Measurements from ENCODE around the gene KCNMA1. TPM values are rescaled to one million over a fixed set of nuclear protein-coding genes. Genes with fewer than 3 reads are reported as not detected.

Gene KCNMA1
- total and polyA plus RNA-seq, 10 of the 15 experiments (the other 5 are each of a cell fraction or from before 2014, with no cell fraction given), result 8.5 to 77.0 (median 21.3) TPM

DNA sequence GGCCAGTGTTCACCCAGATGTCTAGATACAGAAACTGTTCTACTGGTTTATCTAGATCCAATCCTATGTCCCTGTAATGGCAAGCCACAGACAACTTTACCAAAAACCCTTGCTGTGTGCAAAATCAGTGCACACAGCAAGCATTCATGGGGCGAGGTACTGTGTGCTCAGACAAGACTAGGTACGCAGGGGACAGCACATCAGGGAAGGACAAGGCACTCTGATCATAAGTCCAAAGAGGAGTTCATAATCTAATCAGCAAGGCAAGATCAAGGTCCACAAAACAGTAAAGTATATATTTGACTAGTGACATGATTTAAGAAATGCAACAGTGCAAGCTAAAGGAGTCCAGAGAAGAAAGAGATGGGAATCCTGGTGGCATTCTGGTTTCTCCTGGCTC lies 25.9 kb downstream of the KCNMA1 start:
- Histone ChIP-seq H3K79me2 (ENCODE audit: control insufficient read depth, insufficient read depth, low read length) (no peaks in the 10 kb centered on the region), H3K4me3 (no peak overlapping the region), H3K9me3 (replicated peaks; ENCODE audit: control insufficient read depth, insufficient read depth, low read length) (no peaks in the 10 kb centered on the region), H3K4me1 (ENCODE audit: control insufficient read depth, insufficient read depth, low read length) (peaks cover 3% of the 10 kb centered on the region; the same call in 1 of the 2 replicates), H3K27me3 (replicated peaks in 1 of 2; ENCODE audit: control insufficient read depth in 2 of 2, insufficient read depth in 2 of 2, low read length in 1 of 2) (no peaks in the 10 kb centered on the region; a peak in 1 of 4 replicates), H2AFZ (ENCODE audit: control insufficient read depth, low read depth, low read length) (no peak overlapping the region), H4K20me1 (ENCODE audit: control insufficient read depth, insufficient read depth) (no peaks in the 10 kb centered on the region), H3K27ac (ENCODE audit: control insufficient read depth, insufficient read depth) (no peak overlapping the region), H3K36me3 (ENCODE audit: control insufficient read depth in 2 of 2, insufficient read depth in 2 of 2, low read length in 1 of 2) (no peaks in the 10 kb centered on the region), H3K9ac (ENCODE audit: control insufficient read depth, insufficient read depth, low read length) (no peak overlapping the region), H3K4me2 (ENCODE audit: control insufficient read depth, insufficient read depth) (no peak overlapping the region)
- ATAC-seq (no peak), FAIRE-seq (no peak), DNase-seq (ENCODE audit: low read depth, low spot score) (no peak)
- TF ChIP-seq PAX5 (IDR thresholded peaks at IDR 0.05; ENCODE audit: borderline replicate concordance, low read depth, low read length) (no peak), CBFB (IDR thresholded peaks at IDR 0.05; ENCODE audit: low read depth) (no peak), NBN (IDR thresholded peaks at IDR 0.05) (no peak), KAT2A (conservative IDR thresholded peaks at IDR 0.05; ENCODE audit: control insufficient read depth, low read depth, low read length) (no peak), ATF7 (IDR thresholded peaks at IDR 0.05; ENCODE audit: low read depth) (no peak), SREBF1 (IDR thresholded peaks at IDR 0.05; ENCODE audit: low read length) (no peak)
- ChIA-PET SMC1A (ENCODE audit: uncharacterized antibody, unreplicated experiment) (interaction anchor here (1.1 to 1.8 kb wide), 6 partner anchors 9 to 119 kb away, joined by 3 to 11 read pairs (median 4); no protein-coding TSS in a partner anchor), RAD21 (ENCODE audit: unreplicated experiment) (no interaction called here), POLR2A (interaction anchor here (1.4 to 1.8 kb wide), 2 partner anchors 12 to 18 kb away, joined by 4 to 6 read pairs; no protein-coding TSS in a partner anchor), CTCF (interaction anchor here (1.2 to 1.4 kb wide), 2 partner anchors 9 to 72 kb away, joined by 3 to 5 read pairs; no protein-coding TSS in a partner anchor)
- no TSS peak for BruUV-seq (replicated peaks)
- intact Hi-C loops (cut with micrococcal nuclease; ENCODE audit: unreplicated experiment) (no loop called here), in situ Hi-C loops (cut with MboI) (no loop called here)
- WGBS (ENCODE audit: insufficient coverage, insufficient replicate concordance, low lambda C conversion rate, missing lambda C conversion rate), result 83% methylated on average over 2 of the region's 2 CpGs

DNA sequence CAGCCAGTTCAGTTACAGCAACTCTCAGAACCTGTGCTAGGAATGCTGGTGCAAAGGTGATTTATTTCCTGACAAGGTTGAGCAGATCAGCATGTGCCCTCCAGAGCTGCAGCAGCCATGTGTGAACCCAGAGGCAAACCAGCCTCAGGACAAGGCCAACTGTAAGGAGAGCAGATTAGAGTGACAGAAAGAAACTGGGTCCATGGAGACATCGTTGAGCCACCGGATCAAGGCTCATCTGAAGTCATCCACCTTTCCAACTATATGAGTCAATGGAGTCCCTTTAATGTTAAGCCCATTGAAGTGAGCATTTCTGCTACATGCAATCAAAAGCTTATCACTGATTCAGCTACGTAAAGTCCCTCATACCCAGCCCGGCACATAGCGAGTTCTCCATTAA lies 26.4 kb downstream of the KCNMA1 start:
- Histone ChIP-seq H3K79me2 (ENCODE audit: control insufficient read depth, insufficient read depth, low read length) (no peaks in the 10 kb centered on the region), H3K9ac (ENCODE audit: control insufficient read depth, insufficient read depth, low read length) (no peak overlapping the region), H3K4me2 (ENCODE audit: control insufficient read depth, insufficient read depth) (no peak overlapping the region), H3K9me3 (replicated peaks; ENCODE audit: control insufficient read depth, insufficient read depth, low read length) (no peaks in the 10 kb centered on the region), H4K20me1 (ENCODE audit: control insufficient read depth, insufficient read depth) (no peaks in the 10 kb centered on the region), H3K4me1 (ENCODE audit: control insufficient read depth, insufficient read depth, low read length) (peaks cover 3% of the 10 kb centered on the region; the same call in 1 of the 2 replicates), H3K36me3 (ENCODE audit: control insufficient read depth in 2 of 2, insufficient read depth in 2 of 2, low read length in 1 of 2) (no peaks in the 10 kb centered on the region), H3K27ac (ENCODE audit: control insufficient read depth, insufficient read depth) (no peak overlapping the region), H3K4me3 (no peak overlapping the region), H2AFZ (ENCODE audit: control insufficient read depth, low read depth, low read length) (no peak overlapping the region), H3K27me3 (replicated peaks in 1 of 2; ENCODE audit: control insufficient read depth in 2 of 2, insufficient read depth in 2 of 2, low read length in 1 of 2) (no peaks in the 10 kb centered on the region; a peak in 1 of 4 replicates)
- ChIA-PET CTCF (interaction anchor here (0.5 to 1.4 kb wide), 5 partner anchors 8 to 480 kb away, joined by 3 to 5 read pairs (median 3); no protein-coding TSS in a partner anchor), POLR2A (interaction anchor here (1.0 to 1.8 kb wide), 3 partner anchors 12 to 81 kb away, joined by 3 to 6 read pairs (median 4); no protein-coding TSS in a partner anchor), SMC1A (ENCODE audit: uncharacterized antibody, unreplicated experiment) (interaction anchor here (1.0 to 1.8 kb wide), 8 partner anchors 9 to 231 kb away, joined by 3 to 11 read pairs (median 4); no protein-coding TSS in a partner anchor), RAD21 (ENCODE audit: unreplicated experiment) (interaction anchor here (1.0 to 2.4 kb wide), 3 partner anchors 31 to 99 kb away, joined by 4 to 7 read pairs (median 6); no protein-coding TSS in a partner anchor)
- no peak for FAIRE-seq
- intact Hi-C loops (cut with micrococcal nuclease; ENCODE audit: unreplicated experiment) (no loop called here), in situ Hi-C loops (cut with MboI) (no loop called here)
- no peak for DNase-seq (ENCODE audit: low read depth, low spot score)
- BruUV-seq (replicated peaks), result no TSS peak
- no peak for TF ChIP-seq GABPA (IDR thresholded peaks at IDR 0.05; ENCODE audit: low read depth)
- TF ChIP-seq POLR2A (IDR thresholded peaks at IDR 0.05; ENCODE audit: low read depth, low read length), result no peak
- no peak for TF ChIP-seq EZH2 (IDR thresholded peaks at IDR 0.05; ENCODE audit: borderline replicate concordance, control insufficient read depth, low read depth, low read length)
- no peak for TF ChIP-seq SIN3A (IDR thresholded peaks at IDR 0.05; ENCODE audit: low read depth, low read length)
- TF ChIP-seq JUNB (IDR thresholded peaks at IDR 0.05), result no peak
- 74% methylated on average over 5 of the region's 5 CpGs for WGBS (ENCODE audit: insufficient coverage, insufficient replicate concordance, low lambda C conversion rate, missing lambda C conversion rate)
- ATAC-seq, result no peak
